HCT116 (cell line): ENCODE results near the gene SPON1. TPM values are rescaled to one million over a fixed set of nuclear protein-coding genes. Genes with fewer than 3 reads are reported as not detected.

Experiments used
- ATAC-seq: fragments of 200-7000 bp; cut with Tn5 transposase; 2 replicates; pipeline ENCODE4 v1.9.1; 2020; ENCODE audit warnings: mild to moderate bottlenecking, moderate library complexity
- BruUV-seq: library from RNA; stranded (reverse); fragments of 400-500 nt; replicated peaks from 2 replicates; lab custom pipeline; 2021; lab: Mats Ljungman, UMichigan
- CTCF ChIA-PET: fragments of 300-600 bp; sonication (Branson Sonifier 250); formaldehyde crosslinking; loops from one replicate; lab custom pipeline; 2021; ENCODE audit warnings: antibody characterized with exemption; lab: Charles Lee
- POLR2A ChIA-PET: fragments of 300-600, 350-600 bp; sonication (Branson Sonifier 250); formaldehyde crosslinking; loops from one replicate; lab custom pipeline; 2021; ENCODE audit warnings: antibody characterized with exemption; lab: Charles Lee
- RAD21 ChIA-PET, 2 experiments: fragments of 300-600 bp; sonication (Branson Sonifier 250); formaldehyde crosslinking; loops; one replicate each; lab custom pipeline; 2023; ENCODE audit warnings: low total read pairs in 2 of 2; ENCODE audit not compliant: uncharacterized antibody in 2 of 2, unreplicated experiment in 2 of 2, low non-redundant PET in 1 of 2; lab: Charles Lee
- DNase-seq: peaks from one replicate; pipeline ENCODE4 v3.0.0-alpha.2; 2010; ENCODE audit warnings: low read depth, low spot score
- H2AFZ ChIP-seq: fragments of 200-600 bp; shearing (Covaris generic), sonication (generic); 2 replicates; pipeline ENCODE4 v1.6.1; 2017; ENCODE audit warnings: low read depth, mixed run types, mixed read lengths, antibody characterized with exemption, low read length; ENCODE audit not compliant: poor library complexity, severe bottlenecking
- H3K27ac ChIP-seq: 2 replicates; pipeline ENCODE4 v1.5.1; 2012; ENCODE audit warnings: low read depth, low read length
- H3K27me3 ChIP-seq: fragments of 200-600 bp; sonication (generic); 2 replicates; pipeline ENCODE4 v1.6.1; 2016; ENCODE audit warnings: mixed run types, low read length, mixed read lengths; ENCODE audit not compliant: insufficient read depth
- H3K36me3 ChIP-seq, 2 experiments: fragments of 200-500 bp in 1 of 2; fragments of 200-600 bp in 1 of 2; sonication (Bioruptor generic) in 1 of 2; sonication (generic) in 1 of 2; 2 replicates each; pipeline versions ENCODE4 v1.5.1 to v1.6.1; 2014 to 2016; ENCODE audit warnings: low read length in 2 of 2, inconsistent platforms in 1 of 2, mixed read lengths in 1 of 2, mixed run types in 1 of 2; ENCODE audit not compliant: insufficient read depth in 2 of 2, control insufficient read depth in 1 of 2
- H3K4me1 ChIP-seq, 2 experiments: fragments of 200-600 bp in 1 of 2; sonication (generic) in 1 of 2; 2 replicates each; pipeline versions ENCODE4 v1.5.1 to v1.6.1; 2012 to 2017; ENCODE audit warnings: low read length in 2 of 2, inconsistent platforms in 1 of 2, mild to moderate bottlenecking in 1 of 2, mixed read lengths in 1 of 2, mixed run types in 1 of 2, moderate library complexity in 1 of 2; ENCODE audit not compliant: insufficient read depth in 2 of 2, control insufficient read depth in 1 of 2
- H3K4me2 ChIP-seq: fragments of 200-600 bp; sonication (generic); 2 replicates; pipeline ENCODE4 v1.6.1; 2017; ENCODE audit warnings: mixed run types, low read length, mixed read lengths
- H3K4me3 ChIP-seq, 2 experiments: fragments of 200-600 bp in 1 of 2; sonication (generic) in 1 of 2; replicated peaks in 1 of 2; 2 replicates each; pipeline ENCODE4 v1.5.1; 2011 to 2016; ENCODE audit warnings: low read length in 2 of 2, control low read depth in 1 of 2, low read depth in 1 of 2, mild to moderate bottlenecking in 1 of 2, mixed read lengths in 1 of 2, mixed run types in 1 of 2
- H3K79me2 ChIP-seq: fragments of 200-600 bp; sonication (generic); 2 replicates; pipeline ENCODE4 v1.6.1; 2017; ENCODE audit warnings: mild to moderate bottlenecking, mixed run types, low read length, moderate library complexity, mixed read lengths; ENCODE audit not compliant: insufficient read depth
- H3K9ac ChIP-seq: fragments of 200-600 bp; sonication (generic); 2 replicates; pipeline ENCODE4 v1.6.1; 2016; ENCODE audit warnings: low read length, mixed read lengths
- H3K9me2 ChIP-seq: fragments of 200-600 bp; sonication (generic), shearing (Covaris generic); 2 replicates; pipeline ENCODE4 v1.6.1; 2017; ENCODE audit warnings: mixed run types, mild to moderate bottlenecking, moderate library complexity; ENCODE audit not compliant: insufficient read depth
- H3K9me3 ChIP-seq, 2 experiments: fragments of 200-500 bp in 1 of 2; fragments of 200-600 bp in 1 of 2; sonication (Bioruptor generic) in 1 of 2; sonication (generic) in 1 of 2; 2 replicates each; pipeline ENCODE4 v1.6.1; 2014 to 2017; ENCODE audit warnings: low read length in 2 of 2, mixed read lengths in 2 of 2, inconsistent platforms in 1 of 2, low read depth in 1 of 2, mild to moderate bottlenecking in 1 of 2, mixed run types in 1 of 2, moderate library complexity in 1 of 2; ENCODE audit not compliant: control insufficient read depth in 1 of 2, insufficient read depth in 1 of 2
- H4K20me1 ChIP-seq: fragments of 200-600 bp; sonication (generic), shearing (Covaris generic); 2 replicates; pipeline ENCODE4 v1.6.1; 2017; ENCODE audit warnings: mixed run types, mild to moderate bottlenecking, moderate library complexity; ENCODE audit not compliant: insufficient read depth
- ATF3 ChIP-seq: IDR thresholded peaks from 2 replicates; pipeline ENCODE4 v1.6.1; 2012
- CBX3 ChIP-seq: IDR thresholded peaks from 2 replicates; pipeline ENCODE4 v1.6.1; 2012; ENCODE audit warnings: low read depth
- CEBPB ChIP-seq: IDR thresholded peaks from 2 replicates; pipeline ENCODE4 v1.6.1; 2012; ENCODE audit warnings: low read depth
- CTCF ChIP-seq, 3 experiments: fragments of 200-600 bp in 1 of 3; sonication (generic) in 1 of 3; IDR thresholded peaks in 2 of 3; conservative IDR thresholded peaks in 1 of 3; 2 replicates each; pipeline ENCODE4 v1.5.1; 2012 to 2017; ENCODE audit warnings: low read depth in 2 of 3, low read length in 2 of 3, antibody characterized with exemption in 1 of 3, borderline replicate concordance in 1 of 3, control low read depth in 1 of 3, mild to moderate bottlenecking in 1 of 3, mixed read lengths in 1 of 3, mixed run types in 1 of 3, moderate library complexity in 1 of 3; ENCODE audit not compliant: insufficient read depth in 1 of 3
- EGR1 ChIP-seq: IDR thresholded peaks from 2 replicates; pipeline ENCODE4 v1.6.1; 2012; ENCODE audit warnings: low read depth
- ELF1 ChIP-seq: IDR thresholded peaks from 2 replicates; pipeline ENCODE4 v1.6.1; 2012; ENCODE audit warnings: low read depth, borderline replicate concordance
- EZH2 ChIP-seq: fragments of 200-600 bp; sonication (generic); IDR thresholded peaks from 2 replicates; pipeline ENCODE4 v1.6.1; 2017; ENCODE audit warnings: antibody characterized with exemption, mixed run types
- EZH2phosphoT487 ChIP-seq: fragments of 200-600 bp; IDR thresholded peaks from 2 replicates; pipeline ENCODE4 v1.6.1; 2018; ENCODE audit warnings: antibody characterized with exemption, borderline replicate concordance
- FOSL1 ChIP-seq: IDR thresholded peaks from 2 replicates; pipeline ENCODE4 v1.6.1; 2012; ENCODE audit warnings: low read depth
- JUND ChIP-seq: IDR thresholded peaks from 2 replicates; pipeline ENCODE4 v1.6.1; 2012
- MAX ChIP-seq: IDR thresholded peaks from 2 replicates; pipeline ENCODE4 v1.6.1; 2012
- POLR2A ChIP-seq: IDR thresholded peaks from 2 replicates; pipeline ENCODE4 v1.7.0; 2011; ENCODE audit warnings: borderline replicate concordance; ENCODE audit not compliant: insufficient read depth, insufficient read length; ENCODE audit errors: extremely low read depth
- POLR2AphosphoS5 ChIP-seq: IDR thresholded peaks from 2 replicates; pipeline ENCODE4 v1.6.1; 2011; ENCODE audit warnings: mild to moderate bottlenecking, low read depth, low read length, moderate library complexity
- RAD21 ChIP-seq: IDR thresholded peaks from 2 replicates; pipeline ENCODE4 v1.6.1; 2012; ENCODE audit warnings: low read depth, mild to moderate bottlenecking
- REST ChIP-seq: IDR thresholded peaks from 2 replicates; pipeline ENCODE4 v1.6.1; 2012; ENCODE audit warnings: low read depth
- SIN3A ChIP-seq: IDR thresholded peaks from 2 replicates; pipeline ENCODE4 v1.6.1; 2012; ENCODE audit warnings: low read depth
- SP1 ChIP-seq: IDR thresholded peaks from 2 replicates; pipeline ENCODE4 v1.6.1; 2012; ENCODE audit warnings: low read depth
- SRF ChIP-seq: IDR thresholded peaks from 2 replicates; pipeline ENCODE4 v1.6.1; 2012; ENCODE audit warnings: low read depth
- TCF7L2 ChIP-seq: IDR thresholded peaks from 2 replicates; pipeline ENCODE4 v1.7.0; 2011; ENCODE audit warnings: borderline replicate concordance, inconsistent platforms; ENCODE audit not compliant: insufficient read depth, insufficient read length; ENCODE audit errors: extremely low read depth
- YY1 ChIP-seq: IDR thresholded peaks from 2 replicates; pipeline ENCODE4 v1.6.1; 2011; ENCODE audit warnings: low read length, low read depth, moderate library complexity, mild to moderate bottlenecking; ENCODE audit not compliant: insufficient replicate concordance; ENCODE audit errors: extremely low read depth
- ZBTB33 ChIP-seq: IDR thresholded peaks from 2 replicates; pipeline ENCODE4 v1.6.1; 2011; ENCODE audit warnings: mild to moderate bottlenecking, low read length, moderate library complexity; ENCODE audit not compliant: insufficient replicate concordance; ENCODE audit errors: extremely low read depth
- ZFX ChIP-seq: fragments of 450-650 bp; IDR thresholded peaks from 2 replicates; pipeline ENCODE4 v1.6.1; 2017
- intact Hi-C: fragments of 100-400 bp; cut with micrococcal nuclease; formaldehyde crosslinking; loops from 2 replicates; pipeline ENCODE4 v1.10.0; 2022
- total RNA-seq: library from RNA; stranded (reverse); gene quantifications from one replicate; pipeline ENCODE4 v1.2.1, GENCODE V29; 2021; ENCODE audit not compliant: unreplicated experiment

The SPON1 gene
- total RNA-seq, 1 experiment from 2014 or later = 0.17 TPM

- ChIA-PET CTCF (no interaction called here), POLR2A (no interaction called here)
Measured at GRCh38 chr11:14015711-14016110, 53.2 kb downstream of the SPON1 start.

More at GRCh38 chr11:14015711-14016110, 53.2 kb downstream of the SPON1 start:
- DNase-seq = peak; percentile 51
- no peaks in the 10 kb centered on the region for H3K36me3 ChIP-seq
- H3K27ac ChIP-seq = no peak overlapping the region
- no peak overlapping the region for H3K4me3 ChIP-seq
- no peaks in the 10 kb centered on the region for H3K79me2 ChIP-seq
- no peaks in the 10 kb centered on the region for H3K9me2 ChIP-seq
- peak overlapping the region; percentile 64 for H3K4me2 ChIP-seq
- no peaks in the 10 kb centered on the region for H3K27me3 ChIP-seq
- no TSS peak for BruUV-seq
- peaks cover 12 to 15% of the 10 kb centered on the region in 2 experiments; a peak in 3 of 4 replicates for H3K4me1 ChIP-seq
- ATAC-seq = peak; percentile 90
- peak overlapping the region; percentile 4; the same call in 1 of the 2 replicates for H3K9ac ChIP-seq
- H3K9me3 ChIP-seq = no peaks in the 10 kb centered on the region
- RAD21 ChIA-PET = no interaction called here
- peak overlapping the region; percentile 83 for H2AFZ ChIP-seq
- TF ChIP-seq JUND = peak; percentile 75
- no peak for TF ChIP-seq MAX
- peak; percentile 84 for TF ChIP-seq FOSL1
- no peak for TF ChIP-seq CTCF (IDR thresholded peaks at IDR 0.05 in 2 of 3, conservative IDR thresholded peaks at IDR 0.05 in 1 of 3; ENCODE audit: borderline replicate concordance in 1 of 3, insufficient read depth in 1 of 3, low read depth in 2 of 3, low read length in 2 of 3)
- TF ChIP-seq SIN3A = no peak
- TF ChIP-seq EZH2 = no peak
- no peak for TF ChIP-seq YY1
- no peak for TF ChIP-seq TCF7L2
- TF ChIP-seq ZFX = no peak
- peak; percentile 65; the same call in 1 of the 2 replicates for TF ChIP-seq SRF
- TF ChIP-seq EGR1 = no peak
- TF ChIP-seq ZBTB33 = no peak
- no peak for TF ChIP-seq EZH2phosphoT487
- peak; percentile 63; the same call in 1 of the 2 replicates for TF ChIP-seq CBX3
- TF ChIP-seq POLR2AphosphoS5 = no peak
- TF ChIP-seq REST = no peak
- TF ChIP-seq SP1 = peak; percentile 50; the same call in 1 of the 2 replicates
- TF ChIP-seq ELF1 = no peak
- TF ChIP-seq RAD21 = no peak
- no peak for TF ChIP-seq CEBPB
- peak; percentile 22; the same call in 1 of the 2 replicates for TF ChIP-seq ATF3
- TF ChIP-seq POLR2A = no peak
- no peaks in the 10 kb centered on the region for H4K20me1 ChIP-seq
- intact Hi-C loops = no loop called here
